ENCODE measurements around the gene NFYB.

Gene NFYB

GRCh38 chr12:104106965-104107364 lies 31.0 kb downstream of the NFYB start:
- Histone ChIP-seq H3K36me3 (replicated peaks) (peaks cover 3% of the 10 kb centered on the region), H3K27ac (no peak overlapping the region), H3K27me3 (replicated peaks) (no peaks in the 10 kb centered on the region), H3K4me3 (ENCODE audit: low read depth, low read length) (no peak overlapping the region)
- DNase-seq, result no peak
- no peak for TF ChIP-seq CTCF (IDR thresholded peaks at IDR 0.05; ENCODE audit: low read depth, low read length, missing control alignments)
- in situ Hi-C loops (cut with HindIII; ENCODE audit: low pct_ligation_motif_present, low sequenced_read_pairs), result no loop called here

DNA sequence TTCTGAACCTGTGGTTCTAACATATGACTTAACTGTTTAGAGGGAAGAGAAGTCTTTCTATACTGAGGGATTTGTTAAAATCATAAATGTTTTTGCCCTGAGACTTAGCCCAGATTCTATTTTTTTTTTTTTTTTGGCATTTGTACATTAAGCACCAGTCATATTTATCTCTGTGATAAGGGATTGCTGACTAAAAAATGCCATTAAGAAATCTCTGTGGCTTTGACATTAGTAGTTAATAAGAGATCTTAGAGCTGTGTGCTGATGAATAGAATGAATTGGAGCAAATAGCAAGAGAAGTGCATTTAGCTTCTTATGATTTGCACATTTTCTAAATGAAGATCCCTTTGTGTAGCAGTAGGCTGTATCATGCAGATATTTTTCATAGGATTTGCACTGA lies 32.5 kb downstream of the NFYB start:
- no peak for DNase-seq
- no peaks in the 10 kb centered on the region for H3K27me3 ChIP-seq (replicated peaks)
- no peak overlapping the region for H3K27ac ChIP-seq
- H3K36me3 ChIP-seq (replicated peaks), result peaks cover 5% of the 10 kb centered on the region
- in situ Hi-C loops (cut with HindIII; ENCODE audit: low pct_ligation_motif_present, low sequenced_read_pairs), result no loop called here
- no peak for TF ChIP-seq CTCF (IDR thresholded peaks at IDR 0.05; ENCODE audit: low read depth, low read length, missing control alignments)
- H3K4me3 ChIP-seq (ENCODE audit: low read depth, low read length), result no peak overlapping the region

GRCh38 chr12:104097954-104098353 lies 40.1 kb downstream of the NFYB start:
- DNase-seq, result no peak
- no peak for TF ChIP-seq CTCF (IDR thresholded peaks at IDR 0.05; ENCODE audit: low read depth, low read length, missing control alignments)
- Histone ChIP-seq H3K27ac (no peak overlapping the region), H3K4me3 (ENCODE audit: low read depth, low read length) (no peak overlapping the region), H3K36me3 (replicated peaks) (peaks cover 26% of the 10 kb centered on the region), H3K27me3 (replicated peaks) (no peaks in the 10 kb centered on the region)
- in situ Hi-C loops (cut with HindIII; ENCODE audit: low pct_ligation_motif_present, low sequenced_read_pairs), result no loop called here

DNA sequence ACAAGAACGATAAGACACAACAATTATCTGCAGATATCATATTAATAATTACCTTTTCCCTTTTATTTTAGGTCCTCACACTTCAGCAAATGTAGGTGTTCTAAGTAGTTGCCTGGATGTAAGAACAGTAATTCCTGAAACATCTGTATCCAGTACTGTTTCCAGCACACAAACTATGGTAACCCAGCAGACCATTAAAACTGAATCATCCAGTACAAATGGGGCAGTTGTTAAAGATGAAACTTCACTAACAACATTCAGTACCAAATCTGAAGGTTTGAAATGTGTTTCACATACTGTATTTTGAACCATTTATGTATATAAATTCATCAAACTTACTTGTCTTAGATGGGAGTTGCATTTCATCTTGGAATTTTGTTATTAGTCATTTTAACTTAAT lies 42.7 kb downstream of the NFYB start:
- in situ Hi-C loops (cut with HindIII; ENCODE audit: low pct_ligation_motif_present, low sequenced_read_pairs), result no loop called here
- Histone ChIP-seq H3K27ac (no peak overlapping the region), H3K36me3 (replicated peaks) (peaks cover 22% of the 10 kb centered on the region), H3K4me3 (ENCODE audit: low read depth, low read length) (no peak overlapping the region), H3K27me3 (replicated peaks) (no peaks in the 10 kb centered on the region)
- TF ChIP-seq CTCF (IDR thresholded peaks at IDR 0.05; ENCODE audit: low read depth, low read length, missing control alignments), result no peak
- no peak for DNase-seq

- in situ Hi-C loops (cut with HindIII; ENCODE audit: low pct_ligation_motif_present, low sequenced_read_pairs), result no loop called here
- no peak overlapping the region for H3K4me3 ChIP-seq (ENCODE audit: low read depth, low read length)
- DNase-seq, result peak; percentile 11
- peaks cover 17% of the 10 kb centered on the region for H3K36me3 ChIP-seq (replicated peaks)
- no peak for TF ChIP-seq CTCF (IDR thresholded peaks at IDR 0.05; ENCODE audit: low read depth, low read length, missing control alignments)
- peak overlapping the region; percentile 66 for H3K27ac ChIP-seq
- H3K27me3 ChIP-seq (replicated peaks), result no peaks in the 10 kb centered on the region
These were observed 43.7 kb downstream of the NFYB start for GRCh38 chr12:104094284-104094683.

DNA sequence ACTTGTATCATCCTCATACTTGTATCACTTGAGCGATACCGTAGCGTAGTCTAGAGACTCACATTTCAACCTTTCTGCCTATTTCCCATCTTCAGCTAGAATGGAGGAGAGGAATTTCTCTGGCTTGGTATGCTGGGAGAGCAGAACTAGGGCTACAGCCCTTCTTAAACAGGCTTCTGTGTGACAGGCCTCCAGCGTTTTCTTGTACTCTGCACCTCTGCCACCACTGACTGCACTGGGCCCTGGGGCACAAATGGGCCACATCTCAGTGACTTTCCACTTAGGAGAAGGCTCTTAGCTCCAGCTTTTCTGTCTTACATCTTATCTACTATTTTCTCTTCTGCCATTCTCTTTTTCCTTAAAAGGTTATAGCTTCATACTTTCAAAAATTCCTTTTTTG lies 46.9 kb downstream of the NFYB start:
- in situ Hi-C loops (cut with HindIII; ENCODE audit: low pct_ligation_motif_present, low sequenced_read_pairs), result no loop called here
- Histone ChIP-seq H3K4me3 (ENCODE audit: low read depth, low read length) (no peak overlapping the region), H3K27ac (no peak overlapping the region), H3K36me3 (replicated peaks) (peaks cover 15% of the 10 kb centered on the region), H3K27me3 (replicated peaks) (no peaks in the 10 kb centered on the region)
- DNase-seq, result no peak
- no peak for TF ChIP-seq CTCF (IDR thresholded peaks at IDR 0.05; ENCODE audit: low read depth, low read length, missing control alignments)
